Central memory CD8-positive, alpha-beta T cell (primary cell): ENCODE measurements around the gene CD248.

Experiments used
- ATAC-seq: fragments of 150-1000 bp; cut with Tn5 transposase; replicated peaks from 2 replicates; pipeline ENCODE4 v1.10.0; 2022; ENCODE audit warnings: mild to moderate bottlenecking, moderate FRiP score, moderate number of reproducible peaks; ENCODE audit not compliant: poor library complexity, severe bottlenecking; ENCODE audit errors: extremely low read depth
- DNase-seq, 2 donors: peaks; one replicate each; pipeline ENCODE4 v3.0.0; 2021; ENCODE audit warnings: low spot score in 2 of 2
- H3K27ac Mint-ChIP-seq: one replicate; pipeline ENCODE4 v1.8.0; 2022; ENCODE audit warnings: low read depth, mild to moderate bottlenecking, moderate library complexity, mixed read lengths
- H3K27me3 Mint-ChIP-seq: one replicate; pipeline ENCODE4 v1.8.0; 2022; ENCODE audit warnings: mixed read lengths
- H3K36me3 Mint-ChIP-seq: one replicate; pipeline ENCODE4 v1.8.0; 2022; ENCODE audit warnings: mild to moderate bottlenecking, moderate library complexity, mixed read lengths; ENCODE audit not compliant: insufficient read depth
- H3K4me1 Mint-ChIP-seq: one replicate; pipeline ENCODE4 v1.8.0; 2022; ENCODE audit warnings: mixed read lengths
- H3K4me3 Mint-ChIP-seq: one replicate; pipeline ENCODE4 v1.8.0; 2022; ENCODE audit warnings: mild to moderate bottlenecking, moderate library complexity, mixed read lengths
- H3K9me3 Mint-ChIP-seq: one replicate; pipeline ENCODE4 v1.8.0; 2022; ENCODE audit warnings: mixed read lengths

CD248 gene

GRCh38 chr11:66274219-66274618 is 42.6 kb downstream of the CD248 start:
- DNase-seq, result no peak
- peak overlapping the region; percentile 83 for H3K27ac Mint-ChIP-seq
- no peaks in the 10 kb centered on the region for H3K27me3 Mint-ChIP-seq
- no peaks in the 10 kb centered on the region for H3K9me3 Mint-ChIP-seq
- peaks cover 69% of the 10 kb centered on the region for H3K4me1 Mint-ChIP-seq
- no peak for ATAC-seq
- peak overlapping the region; percentile 62 for H3K4me3 Mint-ChIP-seq
- peaks cover 48% of the 10 kb centered on the region for H3K36me3 Mint-ChIP-seq

DNA sequence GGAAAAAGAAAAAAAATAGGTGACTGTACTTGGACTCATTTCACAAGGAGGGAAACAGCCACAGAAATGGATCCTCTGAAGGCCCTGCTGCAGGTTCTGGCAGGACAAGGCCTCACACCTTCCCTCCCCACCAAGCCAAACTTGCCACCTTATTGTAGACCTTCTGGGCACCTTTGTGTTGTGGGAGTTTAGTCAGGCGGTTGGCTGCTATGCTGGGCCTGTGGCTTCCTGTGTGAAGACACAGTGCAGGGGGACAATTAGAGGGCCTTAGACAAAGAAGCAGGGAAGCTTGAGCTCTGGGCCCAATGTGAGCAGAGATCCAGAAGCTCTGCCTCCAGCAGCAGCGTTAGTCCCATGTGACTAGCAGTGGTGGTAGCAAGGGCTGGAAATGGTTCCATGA is 44.2 kb downstream of the CD248 start:
- Mint-ChIP-seq H3K27ac (peak overlapping the region; percentile 87), H3K36me3 (peaks cover 60% of the 10 kb centered on the region), H3K4me1 (peaks cover 71% of the 10 kb centered on the region), H3K9me3 (no peaks in the 10 kb centered on the region), H3K4me3 (peak overlapping the region; percentile 62), H3K27me3 (no peaks in the 10 kb centered on the region)
- ATAC-seq (peak; percentile 48), DNase-seq (peak in 1 of 2 donors; percentile 52)

DNA sequence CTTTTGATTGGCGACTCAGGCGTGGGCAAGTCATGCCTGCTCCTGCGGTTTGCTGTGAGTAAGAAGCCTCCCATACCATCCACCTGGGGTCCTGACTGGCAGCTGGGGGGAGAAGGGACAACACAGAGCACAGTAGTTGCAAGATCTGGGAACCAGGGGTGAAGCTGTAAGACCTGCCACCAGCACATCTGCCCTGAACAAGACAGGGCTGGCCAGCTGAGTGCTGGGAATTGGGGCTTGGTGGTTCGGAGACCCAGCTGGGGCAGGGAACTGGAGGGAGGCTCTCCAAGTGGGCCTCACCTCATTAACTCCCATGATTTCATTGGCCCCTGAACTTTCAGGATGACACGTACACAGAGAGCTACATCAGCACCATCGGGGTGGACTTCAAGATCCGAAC is 45.0 kb downstream of the CD248 start:
- DNase-seq (no peak), ATAC-seq (no peak)
- Mint-ChIP-seq H3K36me3 (peaks cover 58% of the 10 kb centered on the region), H3K27me3 (no peaks in the 10 kb centered on the region), H3K4me1 (peaks cover 74% of the 10 kb centered on the region), H3K4me3 (peak overlapping the region; percentile 62), H3K9me3 (no peaks in the 10 kb centered on the region), H3K27ac (peak overlapping the region; percentile 87)

GRCh38 chr11:66268952-66269905 is 47.6 kb downstream of the CD248 start:
- ATAC-seq (no peak), DNase-seq (no peak)
- Mint-ChIP-seq H3K27me3 (no peaks in the 10 kb centered on the region), H3K36me3 (peaks cover 47% of the 10 kb centered on the region), H3K9me3 (no peaks in the 10 kb centered on the region), H3K4me3 (peak overlapping the region; percentile 94), H3K27ac (peak overlapping the region; percentile 97), H3K4me1 (peaks cover 62% of the 10 kb centered on the region)

- Mint-ChIP-seq H3K4me3 (peak within 1 kb of the TSS; percentile 94), H3K36me3 (peaks cover 47% of the 10 kb centered on the region), H3K4me1 (peaks cover 54% of the 10 kb centered on the region), H3K27me3 (no peaks in the 10 kb centered on the region), H3K27ac (peak within 1 kb of the TSS; percentile 97), H3K9me3 (no peaks in the 10 kb centered on the region)
- ATAC-seq, result peak; percentile 84
- peak; percentile 99 for DNase-seq
These were observed 48.4 kb downstream of the CD248 start, which contains the start of gene RAB1B for GRCh38 chr11:66268244-66268951. RAB1B (plus strand) TSS chr11:66268639; CDS start chr11:66268680, 41 bp downstream.

- H3K27ac Mint-ChIP-seq, result peak overlapping the region; percentile 97
- H3K27me3 Mint-ChIP-seq, result no peaks in the 10 kb centered on the region
- H3K36me3 Mint-ChIP-seq, result peaks cover 47% of the 10 kb centered on the region
- H3K4me3 Mint-ChIP-seq, result peak overlapping the region; percentile 94
- ATAC-seq (peak; percentile 59), DNase-seq (peak; percentile 64 to 69)
- H3K9me3 Mint-ChIP-seq, result no peaks in the 10 kb centered on the region
- peaks cover 46% of the 10 kb centered on the region for H3K4me1 Mint-ChIP-seq
These were observed 49.2 kb downstream of the CD248 start for GRCh38 chr11:66267379-66268243.

DNA sequence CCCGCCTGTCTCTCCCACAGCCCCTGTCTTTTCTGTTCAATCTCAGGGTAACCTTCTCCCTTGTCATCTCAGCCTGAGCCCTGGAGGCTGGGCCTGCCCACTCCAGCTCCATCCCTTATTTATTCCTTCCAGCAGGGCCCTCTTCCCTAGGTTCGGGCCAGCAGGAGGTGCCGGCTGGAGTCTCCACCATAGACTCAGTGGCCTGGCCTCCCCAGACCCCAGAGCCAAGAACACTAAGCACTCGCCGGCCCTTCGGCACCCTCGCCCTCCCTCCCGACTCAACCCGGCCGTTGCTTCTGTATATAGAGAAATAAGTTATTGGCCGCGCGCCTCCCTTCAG is 49.8 kb downstream of the CD248 start:
- ATAC-seq, result no peak
- Mint-ChIP-seq H3K4me1 (peaks cover 42% of the 10 kb centered on the region), H3K27me3 (no peaks in the 10 kb centered on the region), H3K36me3 (peaks cover 44% of the 10 kb centered on the region), H3K9me3 (no peaks in the 10 kb centered on the region), H3K4me3 (peak overlapping the region; percentile 94), H3K27ac (peak overlapping the region; percentile 10)
- no peak for DNase-seq

- Mint-ChIP-seq H3K36me3 (peaks cover 40% of the 10 kb centered on the region), H3K9me3 (no peaks in the 10 kb centered on the region), H3K4me3 (no peak overlapping the region), H3K27me3 (no peaks in the 10 kb centered on the region), H3K27ac (peak overlapping the region; percentile 10), H3K4me1 (peaks cover 37% of the 10 kb centered on the region)
- DNase-seq (no peak), ATAC-seq (no peak)
These were observed 50.3 kb downstream of the CD248 start for GRCh38 chr11:66266378-66267038.

DNA sequence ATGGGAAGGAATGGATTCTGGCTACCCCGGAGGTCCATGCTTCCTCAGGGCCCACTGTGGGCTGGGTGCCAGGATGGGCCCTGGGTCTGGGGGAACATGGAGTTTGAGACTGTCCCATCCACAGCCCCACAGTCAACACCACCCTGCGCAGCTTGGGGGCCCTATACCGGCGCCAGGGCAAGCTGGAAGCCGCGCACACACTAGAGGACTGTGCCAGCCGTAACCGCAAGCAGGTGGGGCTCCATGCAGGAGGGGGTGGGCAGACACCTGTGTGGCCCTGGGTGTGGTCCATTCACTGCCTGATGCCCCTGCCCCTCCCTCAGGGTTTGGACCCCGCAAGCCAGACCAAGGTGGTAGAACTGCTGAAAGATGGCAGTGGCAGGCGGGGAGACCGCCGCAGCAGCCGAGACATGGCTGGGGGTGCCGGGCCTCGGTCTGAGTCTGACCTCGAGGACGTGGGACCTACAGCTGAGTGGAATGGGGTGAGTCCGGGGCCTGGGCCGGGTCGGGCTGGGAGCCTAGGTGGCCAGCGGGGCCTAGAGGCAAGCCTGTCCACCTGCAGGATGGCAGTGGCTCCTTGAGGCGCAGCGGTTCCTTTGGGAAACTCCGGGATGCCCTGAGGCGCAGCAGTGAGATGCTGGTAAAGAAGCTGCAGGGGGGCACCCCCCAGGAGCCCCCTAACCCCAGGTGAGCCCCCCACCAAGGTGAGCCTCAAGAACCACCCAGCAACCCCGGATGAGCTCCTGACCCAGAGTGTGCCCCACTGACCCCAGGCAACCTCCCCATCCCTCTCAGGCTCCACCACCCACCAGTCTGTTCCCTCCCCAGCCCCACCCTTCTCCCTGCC is 51.1 kb downstream of the CD248 start:
- H3K27me3 Mint-ChIP-seq, result no peaks in the 10 kb centered on the region
- H3K36me3 Mint-ChIP-seq, result peaks cover 40% of the 10 kb centered on the region
- peaks cover 33% of the 10 kb centered on the region for H3K4me1 Mint-ChIP-seq
- DNase-seq, result no peak
- no peaks in the 10 kb centered on the region for H3K9me3 Mint-ChIP-seq
- ATAC-seq, result no peak
- H3K4me3 Mint-ChIP-seq, result no peak overlapping the region
- no peak overlapping the region for H3K27ac Mint-ChIP-seq

DNA sequence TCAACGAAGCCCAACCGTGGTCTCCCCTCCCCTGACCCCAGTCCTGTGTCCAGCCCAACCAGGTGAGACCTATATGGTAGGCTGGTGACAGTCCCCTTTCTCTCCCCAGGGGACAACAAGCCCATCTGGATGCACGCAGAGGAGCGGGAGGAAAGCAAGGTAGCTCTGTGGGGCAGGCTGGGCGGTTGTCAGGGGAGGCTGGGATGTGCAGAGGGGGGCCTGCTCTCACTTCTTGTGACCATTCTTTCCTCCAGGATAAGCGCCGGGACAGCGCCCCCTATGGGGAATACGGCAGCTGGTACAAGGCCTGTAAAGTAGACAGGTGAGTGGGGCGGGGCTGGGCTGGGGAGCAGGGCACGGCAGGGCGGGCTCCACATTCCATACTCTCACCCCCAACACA is 51.9 kb downstream of the CD248 start:
- H3K4me1 Mint-ChIP-seq, result peaks cover 30% of the 10 kb centered on the region
- DNase-seq, result no peak
- H3K27me3 Mint-ChIP-seq, result no peaks in the 10 kb centered on the region
- no peak for ATAC-seq
- H3K4me3 Mint-ChIP-seq, result no peak overlapping the region
- H3K36me3 Mint-ChIP-seq, result peaks cover 43% of the 10 kb centered on the region
- no peak overlapping the region for H3K27ac Mint-ChIP-seq
- no peaks in the 10 kb centered on the region for H3K9me3 Mint-ChIP-seq
